CD4-positive, alpha-beta T cell (primary cell): ENCODE data around the gene VSX2. TPM values are rescaled to one million over a fixed set of nuclear protein-coding genes. Genes with fewer than 3 reads are reported as not detected.

Experiments used
- ATAC-seq: fragments of 200-7000 bp; cut with Tn5 transposase; one replicate; pipeline ENCODE4 v1.10.0; 2022; ENCODE audit warnings: mild to moderate bottlenecking; ENCODE audit not compliant: poor library complexity
- CTCF ChIA-PET: fragments of 350-600 bp; sonication (Branson Sonifier 250); formaldehyde crosslinking; loops from one replicate; lab custom pipeline; 2021; ENCODE audit warnings: antibody characterized with exemption, inconsistent platforms; lab: Charles Lee
- POLR2A ChIA-PET: fragments of 350-600 bp; sonication (Branson Sonifier 250); formaldehyde crosslinking; loops from one replicate; lab custom pipeline; 2021; ENCODE audit warnings: antibody characterized with exemption, inconsistent platforms; lab: Charles Lee
- DNase-seq, 14 experiments: peaks; one replicate each; pipeline ENCODE4 v3.0.0-alpha.2; 2013 to 2020; ENCODE audit warnings: mixed read lengths in 2 of 14
- H3K27ac ChIP-seq, 2 donors: one replicate each; pipeline versions ENCODE4 v1.5.1 to v1.7.0; 2013; ENCODE audit warnings: low read length in 2 of 2, low read depth in 1 of 2, mild to moderate bottlenecking in 1 of 2
- H3K27me3 ChIP-seq, 2 experiments: 1 replicate in 1 of 2; 2 replicates in 1 of 2; pipeline versions ENCODE4 v1.6.1 to v1.7.0; 2013; ENCODE audit warnings: low read length in 2 of 2, control low read depth in 1 of 2, mild to moderate bottlenecking in 1 of 2, moderate library complexity in 1 of 2; ENCODE audit not compliant: insufficient read depth in 2 of 2, control insufficient read depth in 1 of 2
- H3K36me3 ChIP-seq: one replicate; pipeline ENCODE4 v1.6.1; 2013; ENCODE audit warnings: low read length, control low read depth; ENCODE audit not compliant: insufficient read depth
- H3K4me1 ChIP-seq: one replicate; pipeline ENCODE4 v1.6.1; 2013; ENCODE audit warnings: low read length, control low read depth; ENCODE audit not compliant: insufficient read depth
- H3K4me3 ChIP-seq: one replicate; pipeline ENCODE4 v1.5.1; 2013; ENCODE audit warnings: mild to moderate bottlenecking, low read length, moderate library complexity
- H3K9me3 ChIP-seq, 2 experiments: 1 replicate in 1 of 2; 2 replicates in 1 of 2; pipeline versions ENCODE4 v1.6.1 to v1.7.0; 2013; ENCODE audit warnings: low read length in 2 of 2, mild to moderate bottlenecking in 2 of 2, control low read depth in 1 of 2, moderate library complexity in 1 of 2; ENCODE audit not compliant: control insufficient read depth in 1 of 2, insufficient read depth in 1 of 2
- H3K27ac Mint-ChIP-seq: one replicate; pipeline ENCODE4 v1.8.0; 2020; ENCODE audit warnings: mixed read lengths
- H3K27me3 Mint-ChIP-seq: one replicate; pipeline ENCODE4 v1.8.0; 2021; ENCODE audit warnings: mixed read lengths
- H3K36me3 Mint-ChIP-seq: one replicate; pipeline ENCODE4 v1.8.0; 2021; ENCODE audit warnings: low read depth, mixed read lengths
- H3K4me1 Mint-ChIP-seq: one replicate; pipeline ENCODE4 v1.8.0; 2021; ENCODE audit warnings: low read depth, mixed read lengths
- H3K4me3 Mint-ChIP-seq: one replicate; pipeline ENCODE4 v1.8.0; 2020; ENCODE audit warnings: mild to moderate bottlenecking, mixed read lengths
- H3K9me3 Mint-ChIP-seq: one replicate; pipeline ENCODE4 v1.8.0; 2020; ENCODE audit warnings: mixed read lengths
- CTCF ChIP-seq: fragments of 200-600 bp; IDR thresholded peaks from one replicate; pipeline ENCODE4 v1.8.0; 2022; ENCODE audit warnings: antibody characterized with exemption, mild to moderate bottlenecking
- intact Hi-C, 2 experiments: fragments of 100-400 bp; cut with DNase I in 1 of 2; cut with micrococcal nuclease in 1 of 2; formaldehyde crosslinking; loops; one replicate each; pipeline versions ENCODE4 v1.15.1 to v1.9.0; 2023 to 2025; cut with DNase I, micrococcal nuclease
- total RNA-seq, 174 experiments: library from RNA in 2 of 174; stranded (reverse) in 2 of 174; gene quantifications; one replicate each; pipeline ENCODE4 v1.2.3 and lab custom pipeline; 2021 to 2026

The VSX2 gene
- total RNA-seq, 2 experiments from 2014 or later = not detected

- H3K27me3 Mint-ChIP-seq = peaks cover 42% of the 10 kb centered on the region
- peaks cover 16 to 32% of the 10 kb centered on the region in 2 experiments for H3K27me3 ChIP-seq
- no peaks in the 10 kb centered on the region for H3K36me3 Mint-ChIP-seq
- CTCF ChIA-PET = no interaction called here
- H3K9me3 ChIP-seq = no peaks in the 10 kb centered on the region
- H3K36me3 ChIP-seq = no peaks in the 10 kb centered on the region
- H3K9me3 Mint-ChIP-seq = no peaks in the 10 kb centered on the region
- no peak overlapping the region for H3K4me3 Mint-ChIP-seq
- H3K27ac Mint-ChIP-seq = no peak overlapping the region
- no peak for DNase-seq
- intact Hi-C loops = no loop called here
- no peaks in the 10 kb centered on the region for H3K4me1 Mint-ChIP-seq
- H3K4me1 ChIP-seq = peaks cover 9% of the 10 kb centered on the region
- no peak overlapping the region for H3K27ac ChIP-seq
- no peak for TF ChIP-seq CTCF
- no peak for ATAC-seq
- no peak overlapping the region for H3K4me3 ChIP-seq
- POLR2A ChIA-PET = no interaction called here
These were observed 17.5 kb upstream of the VSX2 start for GRCh38 chr14:74221741-74222140.

GRCh38 chr14:74223016-74223415 is 16.2 kb upstream of the VSX2 start:
- intact Hi-C loops = no loop called here
- Mint-ChIP-seq H3K4me3 (no peak overlapping the region), H3K9me3 (no peaks in the 10 kb centered on the region), H3K4me1 (no peaks in the 10 kb centered on the region), H3K27ac (no peak overlapping the region), H3K27me3 (peaks cover 50% of the 10 kb centered on the region), H3K36me3 (no peaks in the 10 kb centered on the region)
- peaks cover 12 to 29% of the 10 kb centered on the region in 2 experiments for H3K27me3 ChIP-seq
- H3K36me3 ChIP-seq = no peaks in the 10 kb centered on the region
- peaks cover 2% of the 10 kb centered on the region for H3K4me1 ChIP-seq
- no peak overlapping the region for H3K27ac ChIP-seq
- CTCF ChIA-PET = no interaction called here
- TF ChIP-seq CTCF = no peak
- no peaks in the 10 kb centered on the region for H3K9me3 ChIP-seq
- POLR2A ChIA-PET = no interaction called here
- no peak for ATAC-seq
- no peak overlapping the region for H3K4me3 ChIP-seq
- no peak for DNase-seq

GRCh38 chr14:74231784-74232183 is 7.5 kb upstream of the VSX2 start:
- H3K36me3 ChIP-seq = no peaks in the 10 kb centered on the region
- no peak for TF ChIP-seq CTCF
- H3K4me1 Mint-ChIP-seq = no peaks in the 10 kb centered on the region
- peaks cover 72% of the 10 kb centered on the region for H3K27me3 Mint-ChIP-seq
- H3K9me3 Mint-ChIP-seq = peaks cover 5% of the 10 kb centered on the region
- DNase-seq (no peak), ATAC-seq (no peak)
- H3K27ac ChIP-seq = no peak overlapping the region
- H3K9me3 ChIP-seq = peaks cover 5 to 14% of the 10 kb centered on the region in 2 experiments
- intact Hi-C loops = no loop called here
- H3K4me1 ChIP-seq = no peaks in the 10 kb centered on the region
- H3K27me3 ChIP-seq = peaks cover 4% of the 10 kb centered on the region in 2 experiments
- no peaks in the 10 kb centered on the region for H3K36me3 Mint-ChIP-seq
- H3K27ac Mint-ChIP-seq = no peak overlapping the region
- no peak overlapping the region for H3K4me3 Mint-ChIP-seq
- ChIA-PET CTCF (no interaction called here), POLR2A (no interaction called here)
- no peak overlapping the region for H3K4me3 ChIP-seq
